Chondrocyte (in vitro differentiated cells): ENCODE data around the gene APOA5. TPM values are rescaled to one million over a fixed set of nuclear protein-coding genes. Genes with fewer than 3 reads are reported as not detected.

Experiments
- total RNA-seq: library from RNA; stranded (reverse); gene quantifications from 3 replicates; pipeline ENCODE4 v1.2.1, GENCODE V29; 2021

APOA5 gene
- total RNA-seq, 1 donor from 2014 or later, result not detected

Other genes with a start within 250 kb of the APOA5 start
- gene BUD13, start 18.9 kb downstream of the APOA5 start, total RNA-seq, result 9.6 to 13.1 TPM (median 10.7 TPM) in 3 replicates
- 28.5 to 40.0 TPM (median 38.8 TPM) in 3 replicates for gene ZPR1, start 3.9 kb downstream of the APOA5 start, total RNA-seq
- not detected in 3 replicates for gene APOA4, start 31.4 kb upstream of the APOA5 start, total RNA-seq
- not detected in 3 replicates for gene APOC3, start 38.0 kb upstream of the APOA5 start, total RNA-seq
- gene APOA1, start 45.7 kb upstream of the APOA5 start, total RNA-seq, result not detected in 3 replicates